H1 (cell line): ENCODE data around the gene KCNK4. TPM values are rescaled to one million over a fixed set of nuclear protein-coding genes. Genes with fewer than 3 reads are reported as not detected.
A peak's percentile ranks its signal among the peaks of the same experiment; 100 is the strongest.

Experiments used
- CTCF ChIA-PET: fragments of 300-600 bp; sonication (Branson Sonifier 250); formaldehyde crosslinking; loops from one replicate; lab custom pipeline; 2021; ENCODE audit not compliant: partially characterized antibody; lab: Charles Lee
- POLR2A ChIA-PET: fragments of 300-600 bp; sonication (Branson Sonifier 250); formaldehyde crosslinking; loops from one replicate; lab custom pipeline; 2021; ENCODE audit warnings: inconsistent platforms; ENCODE audit not compliant: partially characterized antibody; lab: Charles Lee
- DNase-seq, 2 experiments: peaks; one replicate each; pipeline versions ENCODE4 v3.0.0 to v3.0.0-alpha.2; 2010 to 2022; ENCODE audit warnings: low spot score in 2 of 2, low read depth in 1 of 2, mixed read lengths in 1 of 2
- FAIRE-seq: peaks from 2 replicates; lab custom pipeline; 2011; peaks lifted over from hg19 to GRCh38; lab: Jason Lieb, UNC
- H2AFZ ChIP-seq: 2 replicates; pipeline ENCODE4 v1.8.1; 2012; ENCODE audit warnings: low read length, inconsistent platforms
- H2AK5ac ChIP-seq: 2 replicates; pipeline ENCODE4 v1.6.1; 2013; ENCODE audit warnings: low read depth, low read length
- H2BK120ac ChIP-seq: replicated peaks from 2 replicates; pipeline ENCODE3; 2013; ENCODE audit warnings: low read depth, low read length, inconsistent platforms
- H2BK12ac ChIP-seq: 2 replicates; pipeline ENCODE4 v1.6.1; 2013; ENCODE audit warnings: low read depth, low read length
- H2BK15ac ChIP-seq: 2 replicates; pipeline ENCODE4 v1.6.1; 2013; ENCODE audit warnings: low read length
- H2BK20ac ChIP-seq: 2 replicates; pipeline ENCODE4 v1.6.1; 2013; ENCODE audit warnings: low read length
- H2BK5ac ChIP-seq: 2 replicates; pipeline ENCODE4 v1.6.1; 2013; ENCODE audit warnings: low read depth, low read length
- H3K14ac ChIP-seq: 2 replicates; pipeline ENCODE4 v1.6.1; 2013; ENCODE audit warnings: inconsistent platforms; ENCODE audit not compliant: insufficient read length
- H3K18ac ChIP-seq: 2 replicates; pipeline ENCODE4 v1.6.1; 2013; ENCODE audit warnings: low read length; ENCODE audit errors: extremely low read depth
- H3K23ac ChIP-seq: 2 replicates; pipeline ENCODE4 v1.6.1; 2013; ENCODE audit warnings: inconsistent platforms; ENCODE audit not compliant: insufficient read length
- H3K23me2 ChIP-seq: 2 replicates; pipeline ENCODE4 v1.6.1; 2013; ENCODE audit warnings: low read depth, low read length
- H3K27ac ChIP-seq: 2 replicates; pipeline ENCODE4 v1.6.1; 2011; ENCODE audit warnings: low read depth, low read length, inconsistent platforms
- H3K27me3 ChIP-seq, 4 experiments: replicated peaks in 1 of 4; 1 replicate in 1 of 4; 2 replicates in 3 of 4; pipeline versions ENCODE4 v1.6.1 to v1.8.1; 2011 to 2013; ENCODE audit warnings: low read length in 3 of 4, mild to moderate bottlenecking in 3 of 4, inconsistent platforms in 2 of 4, mixed read lengths in 2 of 4, moderate library complexity in 1 of 4; ENCODE audit not compliant: control insufficient read depth in 3 of 4, insufficient read depth in 3 of 4; ENCODE audit errors: extremely low read depth in 1 of 4
- H3K36me3 ChIP-seq, 4 experiments: 2 replicates each; pipeline versions ENCODE4 v1.6.1 to v1.8.1; 2011 to 2013; ENCODE audit warnings: mild to moderate bottlenecking in 4 of 4, low read length in 3 of 4, moderate library complexity in 2 of 4, control low read depth in 1 of 4, inconsistent platforms in 1 of 4; ENCODE audit not compliant: insufficient read depth in 4 of 4, control insufficient read depth in 2 of 4
- H3K4ac ChIP-seq: replicated peaks from 2 replicates; pipeline ENCODE3; 2013; ENCODE audit warnings: low read length, low read depth, mixed read lengths, inconsistent platforms; ENCODE audit not compliant: insufficient read length
- H3K4me1 ChIP-seq, 4 experiments: replicated peaks in 1 of 4; 1 replicate in 1 of 4; 2 replicates in 3 of 4; pipeline versions ENCODE4 v1.6.1 to v1.8.1; 2011 to 2013; ENCODE audit warnings: low read length in 3 of 4, inconsistent platforms in 2 of 4, mixed read lengths in 1 of 4; ENCODE audit not compliant: insufficient read depth in 4 of 4, control insufficient read depth in 3 of 4
- H3K4me2 ChIP-seq, 2 experiments: 2 replicates each; pipeline versions ENCODE4 v1.6.1 to v1.8.1; 2011 to 2013; ENCODE audit warnings: low read depth in 2 of 2, low read length in 2 of 2, control low read depth in 1 of 2, inconsistent platforms in 1 of 2, mild to moderate bottlenecking in 1 of 2; ENCODE audit not compliant: insufficient read depth in 1 of 2
- H3K4me3 ChIP-seq, 4 experiments: fragments of 200-600, 300-600 bp in 1 of 4; sonication (generic), shearing (Covaris generic), sonication (Bioruptor Twin) in 1 of 4; 2 replicates each; pipeline versions ENCODE4 v1.5.1 to v1.8.1; 2011 to 2016; ENCODE audit warnings: low read length in 4 of 4, low read depth in 3 of 4, control low read depth in 2 of 4, inconsistent platforms in 2 of 4, mild to moderate bottlenecking in 2 of 4, mixed read lengths in 1 of 4, moderate library complexity in 1 of 4; ENCODE audit not compliant: insufficient read depth in 2 of 4; ENCODE audit errors: extremely low read depth in 1 of 4
- H3K56ac ChIP-seq: replicated peaks from 2 replicates; pipeline ENCODE3; 2013; ENCODE audit warnings: low read depth, mild to moderate bottlenecking, mixed read lengths, low read length, inconsistent platforms; ENCODE audit not compliant: insufficient read length
- H3K79me1 ChIP-seq: 2 replicates; pipeline ENCODE4 v1.6.1; 2013; ENCODE audit warnings: low read depth, low read length, control low read depth
- H3K79me2 ChIP-seq, 2 experiments: 2 replicates each; pipeline versions ENCODE4 v1.6.1 to v1.8.1; 2012 to 2013; ENCODE audit warnings: low read length in 2 of 2, mild to moderate bottlenecking in 2 of 2, inconsistent platforms in 1 of 2; ENCODE audit not compliant: insufficient read depth in 2 of 2, control insufficient read depth in 1 of 2
- H3K9ac ChIP-seq, 4 experiments: replicated peaks in 1 of 4; 1 replicate in 1 of 4; 2 replicates in 3 of 4; pipeline versions ENCODE4 v1.6.1 to v1.8.1; 2011 to 2013; ENCODE audit warnings: low read depth in 3 of 4, low read length in 3 of 4, control low read depth in 2 of 4, mild to moderate bottlenecking in 2 of 4, moderate library complexity in 2 of 4, inconsistent platforms in 1 of 4; ENCODE audit errors: extremely low read depth in 1 of 4
- H3K9me3 ChIP-seq, 2 experiments: 2 replicates each; pipeline versions ENCODE4 v1.6.1 to v1.8.1; 2012 to 2013; ENCODE audit warnings: mild to moderate bottlenecking in 2 of 2, moderate library complexity in 2 of 2, control low read depth in 1 of 2, inconsistent platforms in 1 of 2, low read depth in 1 of 2, low read length in 1 of 2, mixed read lengths in 1 of 2; ENCODE audit not compliant: insufficient read depth in 2 of 2
- H4K20me1 ChIP-seq, 2 experiments: replicated peaks in 1 of 2; 2 replicates each; pipeline versions ENCODE3 to v1.8.1; 2011 to 2013; ENCODE audit warnings: inconsistent platforms in 2 of 2, low read length in 2 of 2, mild to moderate bottlenecking in 1 of 2; ENCODE audit not compliant: insufficient read depth in 2 of 2, control insufficient read depth in 1 of 2
- H4K5ac ChIP-seq: 2 replicates; pipeline ENCODE4 v1.6.1; 2013; ENCODE audit warnings: low read length, low read depth, mixed read lengths, inconsistent platforms; ENCODE audit not compliant: insufficient read length
- H4K8ac ChIP-seq: 2 replicates; pipeline ENCODE4 v1.8.0; 2013; ENCODE audit warnings: mild to moderate bottlenecking, moderate library complexity, low read length, inconsistent platforms; ENCODE audit not compliant: insufficient read depth; ENCODE audit errors: extremely low read depth
- H4K91ac ChIP-seq: replicated peaks from 2 replicates; pipeline ENCODE3; 2013; ENCODE audit warnings: low read length, mixed read lengths, inconsistent platforms; ENCODE audit not compliant: insufficient read length
- CBX5 ChIP-seq: fragments of 300-800, 300-1000 bp; sonication (generic); IDR thresholded peaks from 2 replicates; pipeline ENCODE4 v1.7.1; 2016; ENCODE audit warnings: antibody characterized with exemption, low read length, low read depth
- EGR1 ChIP-seq: IDR thresholded peaks from 2 replicates; pipeline ENCODE4 v1.6.1; 2011; ENCODE audit warnings: low read depth, low read length, borderline replicate concordance
- FOSL1 ChIP-seq: IDR thresholded peaks from 2 replicates; pipeline ENCODE4 v1.6.1; 2011; ENCODE audit warnings: mild to moderate bottlenecking, low read depth, low read length, moderate library complexity; ENCODE audit not compliant: insufficient read depth
- GTF2F1 ChIP-seq: IDR thresholded peaks from 2 replicates; pipeline ENCODE4 v1.6.1; 2012; ENCODE audit warnings: low read depth, low read length, improper control_type of control experiment, borderline replicate concordance
- HDAC6 ChIP-seq: IDR thresholded peaks from one replicate; pipeline ENCODE4 v1.7.1; 2012; ENCODE audit warnings: low read depth, mild to moderate bottlenecking, inconsistent platforms, low read length, moderate library complexity
- JUND ChIP-seq: IDR thresholded peaks from 2 replicates; pipeline ENCODE4 v1.6.1; 2011; ENCODE audit warnings: mild to moderate bottlenecking, improper control_type of control experiment, low read length
- PHF8 ChIP-seq: fragments of 200-600 bp; sonication (generic); conservative IDR thresholded peaks from 2 replicates; pipeline ENCODE4 v1.7.1; 2012; ENCODE audit warnings: low read depth, mild to moderate bottlenecking, inconsistent platforms, low read length, moderate library complexity
- SIN3A ChIP-seq, 2 experiments: IDR thresholded peaks in 1 of 2; conservative IDR thresholded peaks in 1 of 2; 2 replicates each; pipeline ENCODE4 v1.6.1; 2011 to 2012; ENCODE audit warnings: low read length in 2 of 2, improper control_type of control experiment in 1 of 2, low read depth in 1 of 2, mild to moderate bottlenecking in 1 of 2
- SP2 ChIP-seq: IDR thresholded peaks from 2 replicates; pipeline ENCODE4 v1.6.1; 2012; ENCODE audit warnings: mild to moderate bottlenecking, low read length, inconsistent platforms
- WGBS, 2 experiments: shearing (Covaris generic) in 1 of 2; methylation state at CpG; one replicate each; pipeline versions ENCODE4 v1.1.6 to v1.1.7; 2013 to 2015; ENCODE audit warnings: low lambda C conversion rate in 2 of 2, mixed read lengths in 2 of 2, inconsistent platforms in 1 of 2, low coverage in 1 of 2, missing lambda C conversion rate in 1 of 2; ENCODE audit not compliant: insufficient replicate concordance in 2 of 2, insufficient coverage in 1 of 2, insufficient read length in 1 of 2; ENCODE audit errors: extremely low coverage in 1 of 2, missing lambda C conversion rate in 1 of 2; 5-methylcytosine and 5-hydroxymethylcytosine counted together
- polyA plus RNA-seq, 7 experiments: library from polyadenylated mRNA; depleted of rRNA in 3 of 7; stranded (reverse) in 5 of 7; unstranded in 2 of 7; fragments of >200 nt in 5 of 7; fragments of 200-250 nt in 2 of 7; gene quantifications; 1 replicate in 5 of 7; 2 replicates in 1 of 7; 4 replicates in 1 of 7; pipeline versions ENCODE4 v1.2.1 to v1.2.3, GENCODE V29; 2011 to 2013; ENCODE audit warnings: missing spikeins in 2 of 7, mixed read lengths in 2 of 7
- total RNA-seq: library from RNA; stranded (reverse); fragmentation: NEBNext Ultra II Directional; extraction: Animal tissue kit (Norgen Biotek cat#: 25700); gene quantifications from 2 replicates; pipeline ENCODE4 v1.2.1, GENCODE V29; 2021
- TF ChIP-seq, protein P1 (sequence below): IDR thresholded peaks from 2 replicates; pipeline ENCODE4 v1.6.1; 2011; ENCODE audit warnings: low read depth, mild to moderate bottlenecking, low read length; ENCODE audit not compliant: insufficient read depth

Gene KCNK4
- total and polyA plus RNA-seq, 2 of the 8 experiments (the other 6 are each of a cell fraction or from before 2014, with no cell fraction given) = 0.19 TPM; not detected in 1

DNA sequence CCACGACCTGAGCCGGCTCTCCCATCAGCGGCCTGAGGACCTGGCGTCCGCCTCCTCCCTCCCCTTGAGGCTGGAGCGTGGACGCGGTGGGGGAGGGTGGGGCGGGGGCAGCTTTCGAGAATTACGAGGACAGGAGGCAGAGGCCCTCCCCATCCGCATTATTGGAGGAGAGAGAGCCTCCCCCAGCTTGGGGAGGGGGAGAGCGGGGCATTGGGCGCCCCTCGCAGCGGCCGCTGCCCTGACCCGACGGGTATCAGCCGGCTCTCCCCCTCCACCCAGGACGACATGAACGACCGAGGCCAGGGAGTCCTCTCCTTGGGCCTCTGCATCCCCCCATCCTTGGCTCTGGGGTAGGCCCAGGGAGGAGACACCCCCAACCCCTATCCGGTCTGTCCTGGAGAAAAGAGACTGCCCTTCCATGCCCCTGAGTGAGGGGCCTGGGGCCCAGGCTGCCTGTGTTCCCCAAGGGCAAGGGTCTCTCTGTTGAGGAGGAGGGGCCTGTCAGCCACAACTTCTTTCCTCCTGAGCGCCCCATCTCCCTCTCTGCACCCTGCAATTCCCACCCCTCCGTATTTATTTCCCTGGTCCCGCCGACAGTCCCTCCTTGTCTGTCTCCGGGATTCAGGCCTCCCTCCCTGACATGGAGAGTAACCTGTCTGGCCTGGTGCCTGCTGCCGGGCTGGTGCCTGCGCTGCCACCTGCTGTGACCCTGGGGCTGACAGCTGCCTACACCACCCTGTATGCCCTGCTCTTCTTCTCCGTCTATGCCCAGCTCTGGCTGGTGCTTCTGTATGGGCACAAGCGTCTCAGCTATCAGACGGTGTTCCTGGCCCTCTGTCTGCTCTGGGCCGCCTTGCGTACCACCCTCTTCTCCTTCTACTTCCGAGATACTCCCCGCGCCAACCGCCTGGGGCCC, 5.0 kb upstream of the KCNK4 start:
- DNase-seq (peak in 1 of 2 experiments; percentile 63), FAIRE-seq (no peak)
- no peak overlapping the region for H4K91ac ChIP-seq
- peaks cover 0 to 8% (median 4%) of the 10 kb centered on the region in 4 experiments; a peak in 5 of 7 replicates for H3K4me1 ChIP-seq
- 51% methylated on average over 24 of the region's 40 CpGs; no CpG with 5 or more reads in 1 of the 2 experiments for WGBS, 2 experiments
- peaks cover 10% of the 10 kb centered on the region; the same call in 1 of the 2 replicates for H3K23me2 ChIP-seq
- H3K79me1 ChIP-seq = no peaks in the 10 kb centered on the region
- H3K36me3 ChIP-seq = no peaks in the 10 kb centered on the region
- H3K18ac ChIP-seq = peak overlapping the region; percentile 48
- H3K4ac ChIP-seq = no peak overlapping the region
- POLR2A ChIA-PET = interaction anchor here (1.1 to 9.5 kb wide), 7 partner anchors 9 to 79 kb away, joined by 3 to 79 read pairs (median 14); partner anchors contain the start of genes CATSPERZ, ESRRA, FERMT3 and PPP1R14B
- no peak overlapping the region for H2BK20ac ChIP-seq
- CTCF ChIA-PET = interaction anchor here (3.1 to 11.4 kb wide), 2 partner anchors 10 to 17 kb away, joined by 10 to 134 read pairs; partner anchors contain the start of genes CATSPERZ and ESRRA
- H2AFZ ChIP-seq = no peak overlapping the region
- peaks cover 11 to 22% (median 20%) of the 10 kb centered on the region in 4 experiments; a peak in 6 of 7 replicates for H3K27me3 ChIP-seq
- H3K27ac ChIP-seq = no peak overlapping the region
- peak overlapping the region; percentile 49 to 70 (median 60) for H3K4me3 ChIP-seq
- no peak overlapping the region for H3K23ac ChIP-seq
- H2BK15ac ChIP-seq = no peak overlapping the region
- H2BK5ac ChIP-seq = no peak overlapping the region
- H2BK120ac ChIP-seq = no peak overlapping the region
- no peak overlapping the region; the same call in 1 of the 2 replicates for H4K8ac ChIP-seq
- no peak overlapping the region for H4K5ac ChIP-seq
- H3K9ac ChIP-seq = 0 out of 7 replicates have a peak overlapping the region, but pooled peaks of 2 of the 4 experiments have one; percentile 1 to 30
- no peak overlapping the region for H2BK12ac ChIP-seq
- H3K79me2 ChIP-seq = no peaks in the 10 kb centered on the region
- H3K9me3 ChIP-seq = no peaks in the 10 kb centered on the region
- no peak overlapping the region for H2AK5ac ChIP-seq
- no peak overlapping the region for H3K56ac ChIP-seq
- peak overlapping the region; percentile 55 to 96 for H3K4me2 ChIP-seq
- peaks cover 5 to 14% of the 10 kb centered on the region in 2 experiments for H4K20me1 ChIP-seq
- H3K14ac ChIP-seq = no peak overlapping the region
- TF ChIP-seq, protein P1, sequence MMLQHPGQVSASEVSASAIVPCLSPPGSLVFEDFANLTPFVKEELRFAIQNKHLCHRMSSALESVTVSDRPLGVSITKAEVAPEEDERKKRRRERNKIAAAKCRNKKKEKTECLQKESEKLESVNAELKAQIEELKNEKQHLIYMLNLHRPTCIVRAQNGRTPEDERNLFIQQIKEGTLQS = no peak
- no peak for TF ChIP-seq EGR1
- TF ChIP-seq PHF8 = no peak
- no peak for TF ChIP-seq CBX5
- TF ChIP-seq SP2 = no peak
- no peak for TF ChIP-seq HDAC6
- TF ChIP-seq FOSL1 = no peak
- no peak for TF ChIP-seq GTF2F1
- TF ChIP-seq JUND = no peak
- no peak for TF ChIP-seq SIN3A (conservative IDR thresholded peaks at IDR 0.05 in 1 of 2, IDR thresholded peaks at IDR 0.05 in 1 of 2; ENCODE audit: low read depth in 1 of 2, low read length in 2 of 2)
